Measurements from ENCODE around the gene CCDC83.
"Not testable (repeated sequence)": the region's sequence is repeated elsewhere in the genome, so short reads cannot be mapped to it uniquely, and the experiment has no call there.

The CCDC83 gene

GRCh38 chr11:85845124-85845631 is 10.0 kb upstream of the CCDC83 start:
- H3K27ac ChIP-seq, result no peak overlapping the region
- DNase-seq (ENCODE audit: low spot score), result no peak
- TF ChIP-seq CTCF (IDR thresholded peaks at IDR 0.05), result no peak
- H3K4me3 ChIP-seq, result no peak overlapping the region

GRCh38 chr11:85847436-85847835 is 7.7 kb upstream of the CCDC83 start:
- Histone ChIP-seq H3K4me3 (no peak overlapping the region), H3K27ac (no peak overlapping the region)
- no peak for DNase-seq (ENCODE audit: low spot score)
- TF ChIP-seq CTCF (IDR thresholded peaks at IDR 0.05), result no peak

- Histone ChIP-seq H3K27ac (no peak overlapping the region), H3K4me3 (no peak overlapping the region)
- no peak for DNase-seq (ENCODE audit: low spot score)
- no peak for TF ChIP-seq CTCF (IDR thresholded peaks at IDR 0.05)
Observed at GRCh38 chr11:85848006-85848405, 7.2 kb upstream of the CCDC83 start.

GRCh38 chr11:85848556-85848955 is 6.6 kb upstream of the CCDC83 start:
- DNase-seq (ENCODE audit: low spot score), result no peak
- no peak overlapping the region for H3K4me3 ChIP-seq
- no peak for TF ChIP-seq CTCF (IDR thresholded peaks at IDR 0.05)
- H3K27ac ChIP-seq, result no peak overlapping the region

GRCh38 chr11:85852754-85853153 is 2.4 kb upstream of the CCDC83 start:
- H3K4me3 ChIP-seq; H3K27ac ChIP-seq; DNase-seq (ENCODE audit: low spot score): not testable (repeated sequence)

- DNase-seq (ENCODE audit: low spot score); H3K4me3 ChIP-seq: not testable (repeated sequence)
Observed at GRCh38 chr11:85853541-85853940, 1.6 kb upstream of the CCDC83 start.

GRCh38 chr11:85854212-85854556 is 999 bp upstream of the CCDC83 start:
- no peak for TF ChIP-seq CTCF (IDR thresholded peaks at IDR 0.05)

More at GRCh38 chr11:85853541-85853940, 1.6 kb upstream of the CCDC83 start:
- not testable (repeated sequence) for H3K27ac ChIP-seq

GRCh38 chr11:85854557-85855340 is 434 bp upstream of the CCDC83 start:
- peak; percentile 95 for DNase-seq (ENCODE audit: low spot score)
- Histone ChIP-seq H3K4me3 (peak overlapping the region; percentile 71), H3K27ac (peak overlapping the region; percentile 86 to 87)
- TF ChIP-seq CTCF (IDR thresholded peaks at IDR 0.05), result peak; percentile 96

More at GRCh38 chr11:85854212-85854556, 999 bp upstream of the CCDC83 start:
- H3K27ac ChIP-seq, result peak overlapping the region; percentile 86 to 87
- no peak for DNase-seq (ENCODE audit: low spot score)
- peak overlapping the region; percentile 71 for H3K4me3 ChIP-seq

Data from coronary artery (tissue), 2 donors.